H9 (cell line): ENCODE results near the gene PCGF3. TPM values are rescaled to one million over a fixed set of nuclear protein-coding genes. Genes with fewer than 3 reads are reported as not detected.

Experiments used
- DNase-seq: peaks from one replicate; pipeline ENCODE4 v3.0.0-alpha.2; 2017
- H2AFZ ChIP-seq: one replicate; pipeline ENCODE4 v1.6.1; 2013; ENCODE audit warnings: mild to moderate bottlenecking, low read length, control low read depth, moderate library complexity
- H2AK5ac ChIP-seq: 2 replicates; pipeline ENCODE4 v1.6.1; 2013; ENCODE audit warnings: low read length, control low read depth, mixed read lengths; ENCODE audit not compliant: insufficient read length
- H2BK120ac ChIP-seq: one replicate; pipeline ENCODE4 v1.6.1; 2013; ENCODE audit warnings: low read depth, mild to moderate bottlenecking, low read length, control low read depth, inconsistent platforms; ENCODE audit not compliant: poor library complexity, severe bottlenecking
- H2BK12ac ChIP-seq: 2 replicates; pipeline ENCODE4 v1.6.1; 2013; ENCODE audit warnings: low read length, control low read depth, mixed read lengths, low read depth; ENCODE audit not compliant: insufficient read length
- H2BK15ac ChIP-seq: 2 replicates; pipeline ENCODE4 v1.6.1; 2013; ENCODE audit warnings: low read depth, low read length, control low read depth
- H2BK20ac ChIP-seq: one replicate; pipeline ENCODE4 v1.6.1; 2013; ENCODE audit warnings: low read depth, mild to moderate bottlenecking, low read length, control low read depth, inconsistent platforms; ENCODE audit not compliant: poor library complexity, severe bottlenecking
- H2BK5ac ChIP-seq: 2 replicates; pipeline ENCODE4 v1.6.1; 2013; ENCODE audit warnings: low read length, control low read depth, mixed read lengths; ENCODE audit not compliant: insufficient read length
- H3K14ac ChIP-seq: 2 replicates; pipeline ENCODE4 v1.6.1; 2013; ENCODE audit warnings: low read length, control low read depth; ENCODE audit not compliant: insufficient read depth
- H3K18ac ChIP-seq: 2 replicates; pipeline ENCODE4 v1.6.1; 2013; ENCODE audit warnings: low read depth, mild to moderate bottlenecking, mixed read lengths, low read length, control low read depth; ENCODE audit not compliant: insufficient read length
- H3K23ac ChIP-seq: 2 replicates; pipeline ENCODE4 v1.6.1; 2013; ENCODE audit warnings: low read length, control low read depth, mixed read lengths, low read depth; ENCODE audit not compliant: insufficient read length
- H3K23me2 ChIP-seq: 2 replicates; pipeline ENCODE4 v1.6.1; 2013; ENCODE audit warnings: low read depth, mild to moderate bottlenecking, mixed read lengths, low read length, control low read depth; ENCODE audit not compliant: insufficient read length, poor library complexity, severe bottlenecking
- H3K27ac ChIP-seq: 2 replicates; pipeline ENCODE4 v1.5.1; 2013; ENCODE audit warnings: low read length, control low read depth, mixed read lengths, low read depth; ENCODE audit not compliant: insufficient read length
- H3K27me3 ChIP-seq: 2 replicates; pipeline ENCODE4 v1.6.1; 2013; ENCODE audit warnings: low read length, control low read depth, inconsistent platforms; ENCODE audit not compliant: insufficient read depth
- H3K4ac ChIP-seq: 2 replicates; pipeline ENCODE4 v1.6.1; 2013; ENCODE audit warnings: low read depth, mild to moderate bottlenecking, control low read depth, inconsistent platforms, low read length, moderate library complexity
- H3K4me1 ChIP-seq: 2 replicates; pipeline ENCODE4 v1.6.1; 2013; ENCODE audit warnings: low read length, control low read depth, inconsistent platforms; ENCODE audit not compliant: insufficient read depth
- H3K4me2 ChIP-seq: 2 replicates; pipeline ENCODE4 v1.6.1; 2013; ENCODE audit warnings: low read length, control low read depth, mixed read lengths; ENCODE audit not compliant: insufficient read length, insufficient read depth
- H3K56ac ChIP-seq: 2 replicates; pipeline ENCODE4 v1.6.1; 2013; ENCODE audit warnings: low read depth, mild to moderate bottlenecking, mixed read lengths, low read length, control low read depth; ENCODE audit not compliant: insufficient read length
- H3K79me1 ChIP-seq: 2 replicates; pipeline ENCODE4 v1.6.1; 2013; ENCODE audit warnings: low read depth, mild to moderate bottlenecking, moderate library complexity, low read length, control low read depth, inconsistent platforms; ENCODE audit not compliant: insufficient read depth, poor library complexity, severe bottlenecking
- H3K79me2 ChIP-seq: 2 replicates; pipeline ENCODE4 v1.6.1; 2013; ENCODE audit warnings: low read length, control low read depth, inconsistent platforms; ENCODE audit not compliant: insufficient read depth
- H3K9ac ChIP-seq: 2 replicates; pipeline ENCODE4 v1.6.1; 2013; ENCODE audit warnings: low read length, control low read depth, mixed read lengths; ENCODE audit not compliant: insufficient read length; ENCODE audit errors: extremely low read depth
- H3K9me3 ChIP-seq: one replicate; pipeline ENCODE4 v1.6.1; 2013; ENCODE audit warnings: low read depth, low read length, inconsistent platforms; ENCODE audit not compliant: control insufficient read depth
- H3T11ph ChIP-seq: one replicate; pipeline ENCODE4 v1.6.1; 2013; ENCODE audit warnings: mild to moderate bottlenecking, low read length, control low read depth, inconsistent platforms
- H4K20me1 ChIP-seq: one replicate; pipeline ENCODE4 v1.6.1; 2013; ENCODE audit not compliant: control insufficient read depth, insufficient read length, insufficient read depth
- H4K5ac ChIP-seq: 2 replicates; pipeline ENCODE4 v1.6.1; 2013; ENCODE audit warnings: low read depth, mild to moderate bottlenecking, mixed read lengths, low read length, control low read depth; ENCODE audit not compliant: insufficient read length
- H4K8ac ChIP-seq: replicated peaks from 2 replicates; pipeline ENCODE4 v1.6.1; 2013; ENCODE audit warnings: low read length, control low read depth, mixed read lengths, low read depth; ENCODE audit not compliant: insufficient read length
- H4K91ac ChIP-seq: 2 replicates; pipeline ENCODE4 v1.6.1; 2013; ENCODE audit warnings: low read depth, mild to moderate bottlenecking, moderate library complexity, mixed read lengths, low read length, control low read depth; ENCODE audit not compliant: insufficient read length
- H3K27ac Mint-ChIP-seq, 3 experiments: 2 replicates in 2 of 3; 3 replicates in 1 of 3; pipeline ENCODE4 v1.8.0; 2020 to 2021; ENCODE audit warnings: mixed read lengths in 3 of 3, mild to moderate bottlenecking in 1 of 3, moderate library complexity in 1 of 3
- H3K27me3 Mint-ChIP-seq: 2 replicates; pipeline ENCODE4 v1.8.0; 2021; ENCODE audit warnings: low read depth, mild to moderate bottlenecking, moderate library complexity, mixed read lengths
- H3K36me3 Mint-ChIP-seq, 3 experiments: 2 replicates in 2 of 3; 3 replicates in 1 of 3; pipeline ENCODE4 v1.8.0; 2020 to 2021; ENCODE audit warnings: low read depth in 3 of 3, mixed read lengths in 3 of 3; ENCODE audit not compliant: insufficient read depth in 1 of 3
- H3K4me1 Mint-ChIP-seq, 2 experiments: 2 replicates each; pipeline ENCODE4 v1.8.0; 2020; ENCODE audit warnings: mixed read lengths in 2 of 2
- H3K4me3 Mint-ChIP-seq, 2 experiments: 2 replicates in 1 of 2; 3 replicates in 1 of 2; pipeline ENCODE4 v1.8.0; 2020 to 2021; ENCODE audit warnings: mild to moderate bottlenecking in 2 of 2, mixed read lengths in 2 of 2, moderate library complexity in 1 of 2
- H3K9me3 Mint-ChIP-seq, 2 experiments: 2 replicates in 1 of 2; 3 replicates in 1 of 2; pipeline ENCODE4 v1.8.0; 2020; ENCODE audit warnings: mild to moderate bottlenecking in 2 of 2, mixed read lengths in 2 of 2, moderate library complexity in 1 of 2
- CTCF ChIP-seq: fragments of 200-600 bp; sonication (generic); conservative IDR thresholded peaks from 3 replicates; pipeline ENCODE4 v1.8.0; 2021; ENCODE audit warnings: antibody characterized with exemption, mild to moderate bottlenecking
- WGBS: extraction: QIAGEN DNeasy Blood & Tissue Kit; methylation state at CpG from one replicate; pipeline ENCODE4 v1.1.7; 2013; ENCODE audit warnings: missing lambda C conversion rate, low lambda C conversion rate, mixed read lengths; ENCODE audit not compliant: insufficient read length; ENCODE audit errors: extremely low coverage; 5-methylcytosine and 5-hydroxymethylcytosine counted together
- total RNA-seq: library from RNA; stranded (reverse); gene quantifications from 2 replicates; pipeline ENCODE4 v1.2.1, GENCODE V29; 2021

Gene PCGF3
- total RNA-seq, 1 experiment from 2014 or later, result 43.1 TPM

- H3K27ac ChIP-seq, result no peak overlapping the region
- peaks cover 31% of the 10 kb centered on the region for H3K27me3 ChIP-seq
- no peak overlapping the region for H2BK20ac ChIP-seq
- no peak overlapping the region for H3K4ac ChIP-seq
- Mint-ChIP-seq H3K4me3 (no peak overlapping the region), H3K27ac (no peak overlapping the region), H3K27me3 (peaks cover 100% of the 10 kb centered on the region), H3K36me3 (no peaks in the 10 kb centered on the region), H3K9me3 (no peaks in the 10 kb centered on the region), H3K4me1 (peaks cover 2 to 3% of the 10 kb centered on the region in 2 experiments; a peak in 2 of 4 replicates)
- H4K20me1 ChIP-seq, result no peaks in the 10 kb centered on the region
- H2BK120ac ChIP-seq, result no peak overlapping the region
- H3K18ac ChIP-seq, result no peak overlapping the region
- no peak for DNase-seq
- no peak overlapping the region for H3K23ac ChIP-seq
- H3K14ac ChIP-seq, result no peak overlapping the region
- no peaks in the 10 kb centered on the region for H3K9me3 ChIP-seq
- H3T11ph ChIP-seq, result no peak overlapping the region
- no peak overlapping the region for H4K91ac ChIP-seq
- no peak overlapping the region for H4K8ac ChIP-seq
- no peaks in the 10 kb centered on the region for H3K23me2 ChIP-seq
- no CpG with 5 or more reads among the region's 20 CpGs for WGBS
- no peak overlapping the region for H2BK5ac ChIP-seq
- TF ChIP-seq CTCF, result no peak
- H3K56ac ChIP-seq, result no peak overlapping the region
- no peak overlapping the region for H2BK15ac ChIP-seq
- no peak overlapping the region for H2AFZ ChIP-seq
- no peaks in the 10 kb centered on the region for H3K79me1 ChIP-seq
- H3K79me2 ChIP-seq, result no peaks in the 10 kb centered on the region
- H3K9ac ChIP-seq, result no peak overlapping the region
- no peaks in the 10 kb centered on the region for H3K4me1 ChIP-seq
- H2BK12ac ChIP-seq, result no peak overlapping the region
- no peak overlapping the region for H3K4me2 ChIP-seq
- no peak overlapping the region for H4K5ac ChIP-seq
- no peak overlapping the region for H2AK5ac ChIP-seq
Observed at GRCh38 chr4:819401-820229, 114.0 kb downstream of the PCGF3 start.

Other genes with a start within 250 kb of the PCGF3 start
- 95.8 and 97.8 TPM in 2 replicates for gene ZNF721, start 206.7 kb upstream of the PCGF3 start, total RNA-seq
- 39.0 and 45.5 TPM in 2 replicates for gene PIGG, start 206.6 kb upstream of the PCGF3 start, total RNA-seq
- gene TMEM271, start 129.5 kb upstream of the PCGF3 start, total RNA-seq, result 0.09 TPM in 1 of 2 replicates, not detected in the other
- 10.2 and 10.8 TPM in 2 replicates for gene PDE6B, start 80.3 kb upstream of the PCGF3 start, total RNA-seq
- gene ATP5ME, start 31.6 kb upstream of the PCGF3 start, total RNA-seq, result 425 and 433 TPM in 2 replicates
- gene MYL5, start 31.3 kb upstream of the PCGF3 start, total RNA-seq, result 18.0 and 18.4 TPM in 2 replicates
- gene SLC49A3, start 16.7 kb upstream of the PCGF3 start, total RNA-seq, result 6.8 and 6.9 TPM in 2 replicates
- gene CPLX1, start 120.3 kb downstream of the PCGF3 start, total RNA-seq, result 0.48 and 0.90 TPM in 2 replicates
- 80.7 and 82.5 TPM in 2 replicates for gene GAK, start 226.5 kb downstream of the PCGF3 start, total RNA-seq
- gene TMEM175, start 226.6 kb downstream of the PCGF3 start, total RNA-seq, result 6.4 and 6.8 TPM in 2 replicates